Measurements from ENCODE around the gene MORN1. TPM values are rescaled to one million over a fixed set of nuclear protein-coding genes. Genes with fewer than 3 reads are reported as not detected.

Gene MORN1
- total RNA-seq, 2 experiments from 2014 or later, result 5.9 to 6.6 TPM

GRCh38 chr1:2353551-2354438, 37.6 kb downstream of the MORN1 start:
- Mint-ChIP-seq H3K27me3 (no peaks in the 10 kb centered on the region), H3K9me3 (no peaks in the 10 kb centered on the region), H3K4me1 (ENCODE audit: low read depth) (no peaks in the 10 kb centered on the region), H3K4me3 (no peak overlapping the region), H3K27ac (no peak overlapping the region), H3K36me3 (ENCODE audit: low read depth) (no peaks in the 10 kb centered on the region)
- no peak for DNase-seq
- ChIA-PET CTCF (no interaction called here), POLR2A (no interaction called here)
- no peak for TF ChIP-seq CTCF (IDR thresholded peaks at IDR 0.05)
- ATAC-seq, result no peak
- intact Hi-C loops (cut with micrococcal nuclease), result no loop called here

GRCh38 chr1:2352897-2353550, 38.3 kb downstream of the MORN1 start:
- no peak for DNase-seq
- no peak for TF ChIP-seq CTCF (IDR thresholded peaks at IDR 0.05)
- CTCF ChIA-PET, result no interaction called here
- POLR2A ChIA-PET, result no interaction called here
- no peak for ATAC-seq
- H3K9me3 Mint-ChIP-seq, result no peaks in the 10 kb centered on the region
- H3K27ac Mint-ChIP-seq, result no peak overlapping the region
- no peaks in the 10 kb centered on the region for H3K4me1 Mint-ChIP-seq (ENCODE audit: low read depth)
- no peak overlapping the region for H3K4me3 Mint-ChIP-seq
- H3K27me3 Mint-ChIP-seq, result no peaks in the 10 kb centered on the region
- no peaks in the 10 kb centered on the region for H3K36me3 Mint-ChIP-seq (ENCODE audit: low read depth)
- intact Hi-C loops (cut with micrococcal nuclease), result no loop called here

GRCh38 chr1:2352341-2352896, 38.9 kb downstream of the MORN1 start:
- ChIA-PET POLR2A (no interaction called here), CTCF (no interaction called here)
- Mint-ChIP-seq H3K4me3 (no peak overlapping the region), H3K4me1 (ENCODE audit: low read depth) (no peaks in the 10 kb centered on the region), H3K9me3 (no peaks in the 10 kb centered on the region), H3K27ac (no peak overlapping the region), H3K36me3 (ENCODE audit: low read depth) (no peaks in the 10 kb centered on the region), H3K27me3 (no peaks in the 10 kb centered on the region)
- TF ChIP-seq CTCF (IDR thresholded peaks at IDR 0.05), result no peak
- intact Hi-C loops (cut with micrococcal nuclease), result no loop called here
- ATAC-seq (no peak), DNase-seq (no peak)

GRCh38 chr1:2351723-2352122, 39.6 kb downstream of the MORN1 start:
- DNase-seq (no peak), ATAC-seq (no peak)
- Mint-ChIP-seq H3K4me1 (ENCODE audit: low read depth) (no peaks in the 10 kb centered on the region), H3K27ac (no peak overlapping the region), H3K4me3 (no peak overlapping the region), H3K9me3 (no peaks in the 10 kb centered on the region), H3K27me3 (no peaks in the 10 kb centered on the region), H3K36me3 (ENCODE audit: low read depth) (no peaks in the 10 kb centered on the region)
- POLR2A ChIA-PET, result no interaction called here
- CTCF ChIA-PET, result no interaction called here
- TF ChIP-seq CTCF (IDR thresholded peaks at IDR 0.05), result no peak
- intact Hi-C loops (cut with micrococcal nuclease), result no loop called here

Measured in activated CD8-positive, alpha-beta T cell treated with anti-CD3 and anti-CD28 coated beads for 36 hours (primary cell).